H9 (cell line): ENCODE measurements around the gene MRPL52. TPM values are rescaled to one million over a fixed set of nuclear protein-coding genes. Genes with fewer than 3 reads are reported as not detected.

Experiments
- DNase-seq: peaks from one replicate; pipeline ENCODE4 v3.0.0-alpha.2; 2017
- H2AFZ ChIP-seq: one replicate; pipeline ENCODE4 v1.6.1; 2013; ENCODE audit warnings: mild to moderate bottlenecking, low read length, control low read depth, moderate library complexity
- H2AK5ac ChIP-seq: 2 replicates; pipeline ENCODE4 v1.6.1; 2013; ENCODE audit warnings: low read length, control low read depth, mixed read lengths; ENCODE audit not compliant: insufficient read length
- H2BK120ac ChIP-seq: one replicate; pipeline ENCODE4 v1.6.1; 2013; ENCODE audit warnings: low read depth, mild to moderate bottlenecking, low read length, control low read depth, inconsistent platforms; ENCODE audit not compliant: poor library complexity, severe bottlenecking
- H2BK12ac ChIP-seq: 2 replicates; pipeline ENCODE4 v1.6.1; 2013; ENCODE audit warnings: low read length, control low read depth, mixed read lengths, low read depth; ENCODE audit not compliant: insufficient read length
- H2BK15ac ChIP-seq: 2 replicates; pipeline ENCODE4 v1.6.1; 2013; ENCODE audit warnings: low read depth, low read length, control low read depth
- H2BK20ac ChIP-seq: one replicate; pipeline ENCODE4 v1.6.1; 2013; ENCODE audit warnings: low read depth, mild to moderate bottlenecking, low read length, control low read depth, inconsistent platforms; ENCODE audit not compliant: poor library complexity, severe bottlenecking
- H2BK5ac ChIP-seq: 2 replicates; pipeline ENCODE4 v1.6.1; 2013; ENCODE audit warnings: low read length, control low read depth, mixed read lengths; ENCODE audit not compliant: insufficient read length
- H3K14ac ChIP-seq: 2 replicates; pipeline ENCODE4 v1.6.1; 2013; ENCODE audit warnings: low read length, control low read depth; ENCODE audit not compliant: insufficient read depth
- H3K18ac ChIP-seq: 2 replicates; pipeline ENCODE4 v1.6.1; 2013; ENCODE audit warnings: low read depth, mild to moderate bottlenecking, mixed read lengths, low read length, control low read depth; ENCODE audit not compliant: insufficient read length
- H3K23ac ChIP-seq: 2 replicates; pipeline ENCODE4 v1.6.1; 2013; ENCODE audit warnings: low read length, control low read depth, mixed read lengths, low read depth; ENCODE audit not compliant: insufficient read length
- H3K23me2 ChIP-seq: 2 replicates; pipeline ENCODE4 v1.6.1; 2013; ENCODE audit warnings: low read depth, mild to moderate bottlenecking, mixed read lengths, low read length, control low read depth; ENCODE audit not compliant: insufficient read length, poor library complexity, severe bottlenecking
- H3K27ac ChIP-seq: 2 replicates; pipeline ENCODE4 v1.5.1; 2013; ENCODE audit warnings: low read length, control low read depth, mixed read lengths, low read depth; ENCODE audit not compliant: insufficient read length
- H3K27me3 ChIP-seq: 2 replicates; pipeline ENCODE4 v1.6.1; 2013; ENCODE audit warnings: low read length, control low read depth, inconsistent platforms; ENCODE audit not compliant: insufficient read depth
- H3K4ac ChIP-seq: 2 replicates; pipeline ENCODE4 v1.6.1; 2013; ENCODE audit warnings: low read depth, mild to moderate bottlenecking, control low read depth, inconsistent platforms, low read length, moderate library complexity
- H3K4me1 ChIP-seq: 2 replicates; pipeline ENCODE4 v1.6.1; 2013; ENCODE audit warnings: low read length, control low read depth, inconsistent platforms; ENCODE audit not compliant: insufficient read depth
- H3K4me2 ChIP-seq: 2 replicates; pipeline ENCODE4 v1.6.1; 2013; ENCODE audit warnings: low read length, control low read depth, mixed read lengths; ENCODE audit not compliant: insufficient read length, insufficient read depth
- H3K56ac ChIP-seq: 2 replicates; pipeline ENCODE4 v1.6.1; 2013; ENCODE audit warnings: low read depth, mild to moderate bottlenecking, mixed read lengths, low read length, control low read depth; ENCODE audit not compliant: insufficient read length
- H3K79me1 ChIP-seq: 2 replicates; pipeline ENCODE4 v1.6.1; 2013; ENCODE audit warnings: low read depth, mild to moderate bottlenecking, moderate library complexity, low read length, control low read depth, inconsistent platforms; ENCODE audit not compliant: insufficient read depth, poor library complexity, severe bottlenecking
- H3K79me2 ChIP-seq: 2 replicates; pipeline ENCODE4 v1.6.1; 2013; ENCODE audit warnings: low read length, control low read depth, inconsistent platforms; ENCODE audit not compliant: insufficient read depth
- H3K9ac ChIP-seq: 2 replicates; pipeline ENCODE4 v1.6.1; 2013; ENCODE audit warnings: low read length, control low read depth, mixed read lengths; ENCODE audit not compliant: insufficient read length; ENCODE audit errors: extremely low read depth
- H3K9me3 ChIP-seq: one replicate; pipeline ENCODE4 v1.6.1; 2013; ENCODE audit warnings: low read depth, low read length, inconsistent platforms; ENCODE audit not compliant: control insufficient read depth
- H3T11ph ChIP-seq: one replicate; pipeline ENCODE4 v1.6.1; 2013; ENCODE audit warnings: mild to moderate bottlenecking, low read length, control low read depth, inconsistent platforms
- H4K20me1 ChIP-seq: one replicate; pipeline ENCODE4 v1.6.1; 2013; ENCODE audit not compliant: control insufficient read depth, insufficient read length, insufficient read depth
- H4K5ac ChIP-seq: 2 replicates; pipeline ENCODE4 v1.6.1; 2013; ENCODE audit warnings: low read depth, mild to moderate bottlenecking, mixed read lengths, low read length, control low read depth; ENCODE audit not compliant: insufficient read length
- H4K8ac ChIP-seq: replicated peaks from 2 replicates; pipeline ENCODE4 v1.6.1; 2013; ENCODE audit warnings: low read length, control low read depth, mixed read lengths, low read depth; ENCODE audit not compliant: insufficient read length
- H4K91ac ChIP-seq: 2 replicates; pipeline ENCODE4 v1.6.1; 2013; ENCODE audit warnings: low read depth, mild to moderate bottlenecking, moderate library complexity, mixed read lengths, low read length, control low read depth; ENCODE audit not compliant: insufficient read length
- H3K27ac Mint-ChIP-seq, 3 experiments: 2 replicates in 2 of 3; 3 replicates in 1 of 3; pipeline ENCODE4 v1.8.0; 2020 to 2021; ENCODE audit warnings: mixed read lengths in 3 of 3, mild to moderate bottlenecking in 1 of 3, moderate library complexity in 1 of 3
- H3K27me3 Mint-ChIP-seq: 2 replicates; pipeline ENCODE4 v1.8.0; 2021; ENCODE audit warnings: low read depth, mild to moderate bottlenecking, moderate library complexity, mixed read lengths
- H3K36me3 Mint-ChIP-seq, 3 experiments: 2 replicates in 2 of 3; 3 replicates in 1 of 3; pipeline ENCODE4 v1.8.0; 2020 to 2021; ENCODE audit warnings: low read depth in 3 of 3, mixed read lengths in 3 of 3; ENCODE audit not compliant: insufficient read depth in 1 of 3
- H3K4me1 Mint-ChIP-seq, 2 experiments: 2 replicates each; pipeline ENCODE4 v1.8.0; 2020; ENCODE audit warnings: mixed read lengths in 2 of 2
- H3K4me3 Mint-ChIP-seq, 2 experiments: 2 replicates in 1 of 2; 3 replicates in 1 of 2; pipeline ENCODE4 v1.8.0; 2020 to 2021; ENCODE audit warnings: mild to moderate bottlenecking in 2 of 2, mixed read lengths in 2 of 2, moderate library complexity in 1 of 2
- H3K9me3 Mint-ChIP-seq, 2 experiments: 2 replicates in 1 of 2; 3 replicates in 1 of 2; pipeline ENCODE4 v1.8.0; 2020; ENCODE audit warnings: mild to moderate bottlenecking in 2 of 2, mixed read lengths in 2 of 2, moderate library complexity in 1 of 2
- WGBS: extraction: QIAGEN DNeasy Blood & Tissue Kit; methylation state at CpG from one replicate; pipeline ENCODE4 v1.1.7; 2013; ENCODE audit warnings: missing lambda C conversion rate, low lambda C conversion rate, mixed read lengths; ENCODE audit not compliant: insufficient read length; ENCODE audit errors: extremely low coverage; 5-methylcytosine and 5-hydroxymethylcytosine counted together
- total RNA-seq: library from RNA; stranded (reverse); gene quantifications from 2 replicates; pipeline ENCODE4 v1.2.1, GENCODE V29; 2021
- TF ChIP-seq, protein P1 (sequence below): fragments of 200-600 bp; sonication (generic); conservative IDR thresholded peaks from 3 replicates; pipeline ENCODE4 v1.8.0; 2021; ENCODE audit warnings: antibody characterized with exemption, mild to moderate bottlenecking

Gene MRPL52
- total RNA-seq, 1 experiment from 2014 or later = 190 TPM

DNA sequence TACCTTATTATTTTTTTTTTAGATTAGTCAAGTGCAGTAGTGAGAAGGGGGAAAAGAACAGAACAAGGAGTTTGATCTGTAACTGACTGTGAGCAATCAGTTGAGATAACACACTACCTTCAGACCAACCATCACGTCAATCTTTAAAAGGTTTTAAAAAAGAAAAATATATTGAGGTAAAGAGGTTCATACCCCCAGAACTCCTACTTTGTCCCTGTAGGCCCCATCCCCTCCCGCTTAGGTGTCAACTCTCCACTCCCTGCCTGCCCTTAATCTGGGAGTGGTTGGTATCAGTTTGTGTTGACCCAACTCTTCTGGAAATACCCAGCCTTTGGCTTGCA lies 22.9 kb downstream of the MRPL52 start:
- no peaks in the 10 kb centered on the region for H3K36me3 Mint-ChIP-seq
- H4K20me1 ChIP-seq = no peaks in the 10 kb centered on the region
- TF ChIP-seq, protein P1, sequence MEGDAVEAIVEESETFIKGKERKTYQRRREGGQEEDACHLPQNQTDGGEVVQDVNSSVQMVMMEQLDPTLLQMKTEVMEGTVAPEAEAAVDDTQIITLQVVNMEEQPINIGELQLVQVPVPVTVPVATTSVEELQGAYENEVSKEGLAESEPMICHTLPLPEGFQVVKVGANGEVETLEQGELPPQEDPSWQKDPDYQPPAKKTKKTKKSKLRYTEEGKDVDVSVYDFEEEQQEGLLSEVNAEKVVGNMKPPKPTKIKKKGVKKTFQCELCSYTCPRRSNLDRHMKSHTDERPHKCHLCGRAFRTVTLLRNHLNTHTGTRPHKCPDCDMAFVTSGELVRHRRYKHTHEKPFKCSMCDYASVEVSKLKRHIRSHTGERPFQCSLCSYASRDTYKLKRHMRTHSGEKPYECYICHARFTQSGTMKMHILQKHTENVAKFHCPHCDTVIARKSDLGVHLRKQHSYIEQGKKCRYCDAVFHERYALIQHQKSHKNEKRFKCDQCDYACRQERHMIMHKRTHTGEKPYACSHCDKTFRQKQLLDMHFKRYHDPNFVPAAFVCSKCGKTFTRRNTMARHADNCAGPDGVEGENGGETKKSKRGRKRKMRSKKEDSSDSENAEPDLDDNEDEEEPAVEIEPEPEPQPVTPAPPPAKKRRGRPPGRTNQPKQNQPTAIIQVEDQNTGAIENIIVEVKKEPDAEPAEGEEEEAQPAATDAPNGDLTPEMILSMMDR = no peak
- H3K4me3 Mint-ChIP-seq = peak overlapping the region in 1 of 2 experiments; percentile 70; a peak in 1 of 5 replicates
- H3K4me1 ChIP-seq = peaks cover 2% of the 10 kb centered on the region; the same call in 1 of the 2 replicates
- no peak overlapping the region for H3K23ac ChIP-seq
- no peaks in the 10 kb centered on the region for H3K27me3 ChIP-seq
- H3K9me3 ChIP-seq = no peaks in the 10 kb centered on the region
- H3K79me2 ChIP-seq = no peaks in the 10 kb centered on the region
- H2BK12ac ChIP-seq = no peak overlapping the region
- peak overlapping the region in 2 of 3 experiments; percentile 44 to 69; a peak in 2 of 7 replicates for H3K27ac Mint-ChIP-seq
- no peak overlapping the region for H2BK120ac ChIP-seq
- no peaks in the 10 kb centered on the region for H3K23me2 ChIP-seq
- no peak overlapping the region for H2AK5ac ChIP-seq
- H3K18ac ChIP-seq = no peak overlapping the region
- H3K27ac ChIP-seq = no peak overlapping the region
- no peak for DNase-seq
- H2BK15ac ChIP-seq = no peak overlapping the region
- H3K9ac ChIP-seq = no peak overlapping the region
- H3K4me2 ChIP-seq = no peak overlapping the region
- no peak overlapping the region for H2AFZ ChIP-seq
- H3K79me1 ChIP-seq = no peaks in the 10 kb centered on the region
- no peak overlapping the region for H3K56ac ChIP-seq
- H3K27me3 Mint-ChIP-seq = no peaks in the 10 kb centered on the region; the same call in 1 of the 2 replicates
- no peak overlapping the region for H3K4ac ChIP-seq
- H2BK5ac ChIP-seq = no peak overlapping the region
- H3K4me1 Mint-ChIP-seq = peaks cover 21 to 26% of the 10 kb centered on the region in 2 experiments
- peaks cover 0 to 3% of the 10 kb centered on the region in 2 experiments; a peak in 2 of 5 replicates for H3K9me3 Mint-ChIP-seq
- no peak overlapping the region for H4K8ac ChIP-seq
- H4K5ac ChIP-seq = no peak overlapping the region
- H3K14ac ChIP-seq = no peak overlapping the region
- no CpG with 5 or more reads among the region's 2 CpGs for WGBS
- H2BK20ac ChIP-seq = no peak overlapping the region
- H4K91ac ChIP-seq = no peak overlapping the region
- H3T11ph ChIP-seq = no peak overlapping the region
